ENCODE results near the gene ANKRD13D. TPM values are rescaled to one million over a fixed set of nuclear protein-coding genes. Genes with fewer than 3 reads are reported as not detected.
A peak's percentile ranks its signal among the peaks of the same experiment; 100 is the strongest.

Gene ANKRD13D
- total RNA-seq, 3 donors from 2014 or later, result 67.7 to 75.4 (median 69.8) TPM

- Mint-ChIP-seq H3K4me3 (peak overlapping the region; percentile 78), H3K9me3 (no peaks in the 10 kb centered on the region), H3K4me1 (ENCODE audit: low read depth) (peaks cover 94% of the 10 kb centered on the region), H3K27me3 (ENCODE audit: low read depth) (no peaks in the 10 kb centered on the region), H3K36me3 (ENCODE audit: insufficient read depth) (peaks cover 5% of the 10 kb centered on the region)
- no peak for DNase-seq
- ATAC-seq, result no peak
These were observed 13.3 kb upstream of the ANKRD13D start for GRCh38 chr11:67275606-67276409.

GRCh38 chr11:67276781-67277230, 12.3 kb upstream of the ANKRD13D start:
- peaks cover 5% of the 10 kb centered on the region for H3K36me3 Mint-ChIP-seq (ENCODE audit: insufficient read depth)

GRCh38 chr11:67277231-67277961, 11.7 kb upstream of the ANKRD13D start:
- Mint-ChIP-seq H3K4me1 (ENCODE audit: low read depth) (peaks cover 79% of the 10 kb centered on the region), H3K9me3 (no peaks in the 10 kb centered on the region), H3K36me3 (ENCODE audit: insufficient read depth) (peaks cover 9% of the 10 kb centered on the region), H3K4me3 (peak overlapping the region; percentile 78), H3K27me3 (ENCODE audit: low read depth) (no peaks in the 10 kb centered on the region)
- DNase-seq, result peak; percentile 82
- ATAC-seq, result peak; percentile 94 to 95

More at GRCh38 chr11:67276781-67277230, 12.3 kb upstream of the ANKRD13D start:
- no peaks in the 10 kb centered on the region for H3K9me3 Mint-ChIP-seq
- no peak for DNase-seq
- H3K27me3 Mint-ChIP-seq (ENCODE audit: low read depth), result no peaks in the 10 kb centered on the region
- peaks cover 84% of the 10 kb centered on the region for H3K4me1 Mint-ChIP-seq (ENCODE audit: low read depth)
- ATAC-seq, result peak; percentile 23 to 30
- H3K4me3 Mint-ChIP-seq, result peak overlapping the region; percentile 78

GRCh38 chr11:67278135-67278938, 10.8 kb upstream of the ANKRD13D start:
- H3K27me3 Mint-ChIP-seq (ENCODE audit: low read depth), result no peaks in the 10 kb centered on the region
- peak overlapping the region; percentile 78 for H3K4me3 Mint-ChIP-seq
- ATAC-seq, result no peak
- peaks cover 72% of the 10 kb centered on the region for H3K4me1 Mint-ChIP-seq (ENCODE audit: low read depth)
- DNase-seq, result no peak
- H3K9me3 Mint-ChIP-seq, result no peaks in the 10 kb centered on the region
- H3K36me3 Mint-ChIP-seq (ENCODE audit: insufficient read depth), result peaks cover 11% of the 10 kb centered on the region

- DNase-seq (no peak), ATAC-seq (no peak)
- H3K9me3 Mint-ChIP-seq, result no peaks in the 10 kb centered on the region
- H3K27me3 Mint-ChIP-seq (ENCODE audit: low read depth), result no peaks in the 10 kb centered on the region
- peaks cover 15% of the 10 kb centered on the region for H3K36me3 Mint-ChIP-seq (ENCODE audit: insufficient read depth)
- no peak overlapping the region for H3K4me3 Mint-ChIP-seq
- H3K4me1 Mint-ChIP-seq (ENCODE audit: low read depth), result peaks cover 65% of the 10 kb centered on the region
These were observed 10.0 kb upstream of the ANKRD13D start for GRCh38 chr11:67278939-67279588.

GRCh38 chr11:67279589-67280340, 9.3 kb upstream of the ANKRD13D start:
- Mint-ChIP-seq H3K9me3 (no peaks in the 10 kb centered on the region), H3K4me1 (ENCODE audit: low read depth) (peaks cover 58% of the 10 kb centered on the region), H3K27me3 (ENCODE audit: low read depth) (no peaks in the 10 kb centered on the region), H3K4me3 (peak overlapping the region; percentile 16), H3K36me3 (ENCODE audit: insufficient read depth) (peaks cover 16% of the 10 kb centered on the region)
- ATAC-seq (no peak), DNase-seq (no peak)

GRCh38 chr11:67280341-67280787, 8.7 kb upstream of the ANKRD13D start:
- Mint-ChIP-seq H3K4me1 (ENCODE audit: low read depth) (peaks cover 54% of the 10 kb centered on the region), H3K9me3 (no peaks in the 10 kb centered on the region), H3K4me3 (no peak overlapping the region), H3K36me3 (ENCODE audit: insufficient read depth) (peaks cover 16% of the 10 kb centered on the region), H3K27me3 (ENCODE audit: low read depth) (no peaks in the 10 kb centered on the region)
- no peak for ATAC-seq
- DNase-seq, result no peak

GRCh38 chr11:67280788-67281551, 8.1 kb upstream of the ANKRD13D start:
- H3K4me1 Mint-ChIP-seq (ENCODE audit: low read depth), result peaks cover 50% of the 10 kb centered on the region
- no peak overlapping the region for H3K4me3 Mint-ChIP-seq
- peaks cover 16% of the 10 kb centered on the region for H3K36me3 Mint-ChIP-seq (ENCODE audit: insufficient read depth)
- no peaks in the 10 kb centered on the region for H3K27me3 Mint-ChIP-seq (ENCODE audit: low read depth)
- DNase-seq, result no peak
- no peak for ATAC-seq
- no peaks in the 10 kb centered on the region for H3K9me3 Mint-ChIP-seq

- peaks cover 14% of the 10 kb centered on the region for H3K36me3 Mint-ChIP-seq (ENCODE audit: insufficient read depth)
- peaks cover 50% of the 10 kb centered on the region for H3K4me1 Mint-ChIP-seq (ENCODE audit: low read depth)
- H3K4me3 Mint-ChIP-seq, result no peak overlapping the region
- ATAC-seq (no peak), DNase-seq (no peak)
- no peaks in the 10 kb centered on the region for H3K27me3 Mint-ChIP-seq (ENCODE audit: low read depth)
- H3K9me3 Mint-ChIP-seq, result no peaks in the 10 kb centered on the region
These were observed 7.5 kb upstream of the ANKRD13D start for GRCh38 chr11:67281552-67282150.

- Mint-ChIP-seq H3K9me3 (no peaks in the 10 kb centered on the region), H3K27me3 (ENCODE audit: low read depth) (no peaks in the 10 kb centered on the region), H3K4me3 (no peak overlapping the region), H3K36me3 (ENCODE audit: insufficient read depth) (peaks cover 16% of the 10 kb centered on the region), H3K4me1 (ENCODE audit: low read depth) (peaks cover 50% of the 10 kb centered on the region)
- ATAC-seq (no peak), DNase-seq (no peak)
These were observed 6.8 kb upstream of the ANKRD13D start for GRCh38 chr11:67282155-67282875.

- H3K27me3 Mint-ChIP-seq (ENCODE audit: low read depth), result no peaks in the 10 kb centered on the region
These were observed 6.2 kb upstream of the ANKRD13D start for GRCh38 chr11:67282876-67283371.

GRCh38 chr11:67283481-67283963, 5.6 kb upstream of the ANKRD13D start:
- peaks cover 16% of the 10 kb centered on the region for H3K36me3 Mint-ChIP-seq (ENCODE audit: insufficient read depth)
- no peak overlapping the region for H3K4me3 Mint-ChIP-seq
- H3K4me1 Mint-ChIP-seq (ENCODE audit: low read depth), result peaks cover 48% of the 10 kb centered on the region
- DNase-seq (no peak), ATAC-seq (no peak)
- no peaks in the 10 kb centered on the region for H3K27me3 Mint-ChIP-seq (ENCODE audit: low read depth)
- no peaks in the 10 kb centered on the region for H3K9me3 Mint-ChIP-seq

More at GRCh38 chr11:67282876-67283371, 6.2 kb upstream of the ANKRD13D start:
- ATAC-seq (no peak), DNase-seq (no peak)
- Mint-ChIP-seq H3K9me3 (no peaks in the 10 kb centered on the region), H3K4me1 (ENCODE audit: low read depth) (peaks cover 50% of the 10 kb centered on the region), H3K4me3 (no peak overlapping the region), H3K36me3 (ENCODE audit: insufficient read depth) (peaks cover 16% of the 10 kb centered on the region)

Measured in activated T-cell treated with anti-CD3 and anti-CD28 coated beads, Interleukin-2, amount 50 U/mL, for 4 hours (primary cell).